HG03196 (cell line): ENCODE data around the gene KLHDC8A.
"Not testable (repeated sequence)": the region's sequence is repeated elsewhere in the genome, so short reads cannot be mapped to it uniquely, and the experiment has no call there.

ENCODE experiments used
- ATAC-seq: cut with Tn5 transposase; IDR thresholded peaks from one replicate; pipeline ENCODE4 v1.9.1; 2021; ENCODE audit not compliant: unreplicated experiment

Gene KLHDC8A

GRCh38 chr1:205298191-205298994, 58.3 kb downstream of the KLHDC8A start:
- ATAC-seq = no peak

- not testable (repeated sequence) for ATAC-seq
Measured at GRCh38 chr1:205297546-205298177, 59.1 kb downstream of the KLHDC8A start.

- ATAC-seq = no peak
Measured at GRCh38 chr1:205296154-205296553, 60.6 kb downstream of the KLHDC8A start.

GRCh38 chr1:205294934-205295333, 61.8 kb downstream of the KLHDC8A start:
- ATAC-seq = no peak

- ATAC-seq = no peak
Measured at GRCh38 chr1:205294175-205294917, 62.4 kb downstream of the KLHDC8A start.

- no peak for ATAC-seq
Measured at GRCh38 chr1:205293350-205294074, 63.2 kb downstream of the KLHDC8A start.

GRCh38 chr1:205291596-205291995, 65.1 kb downstream of the KLHDC8A start:
- no peak for ATAC-seq

GRCh38 chr1:205287767-205288559, 68.8 kb downstream of the KLHDC8A start:
- ATAC-seq = peak; percentile 75

- ATAC-seq = no peak
Measured at GRCh38 chr1:205287076-205287475, 69.6 kb downstream of the KLHDC8A start.

GRCh38 chr1:205286335-205286950, 70.3 kb downstream of the KLHDC8A start:
- no peak for ATAC-seq
